Neural progenitor cell (in vitro differentiated cells): ENCODE data around the gene CDK17. TPM values are rescaled to one million over a fixed set of nuclear protein-coding genes. Genes with fewer than 3 reads are reported as not detected.

Experiments used
- DNase-seq: peaks from one replicate; pipeline ENCODE4 v3.0.0-alpha.2; 2016; ENCODE audit warnings: low spot score
- H2AFZ ChIP-seq: fragments of 200-600 bp; sonication (generic); replicated peaks from 2 replicates; pipeline ENCODE4 v1.6.1; 2016; ENCODE audit warnings: antibody characterized with exemption
- H3F3A ChIP-seq: fragments of 200-600 bp; sonication (generic); 2 replicates; pipeline ENCODE4 v1.6.1; 2016; ENCODE audit warnings: antibody characterized with exemption, low read depth
- H3K27ac ChIP-seq: fragments of 200-600 bp; sonication (generic); 2 replicates; pipeline ENCODE4 v1.5.1; 2016; ENCODE audit warnings: mild to moderate bottlenecking
- H3K27me3 ChIP-seq: fragments of 200-600 bp; sonication (generic); 2 replicates; pipeline ENCODE4 v1.6.1; 2016; ENCODE audit warnings: mild to moderate bottlenecking, moderate library complexity
- H3K36me3 ChIP-seq: fragments of 200-600 bp; sonication (generic); 2 replicates; pipeline ENCODE4 v1.5.1; 2016
- H3K4me1 ChIP-seq: fragments of 200-600 bp; sonication (generic); 2 replicates; pipeline ENCODE4 v1.6.1; 2016; ENCODE audit warnings: mixed run types
- H3K4me2 ChIP-seq: fragments of 200-600 bp; sonication (generic); 2 replicates; pipeline ENCODE4 v1.6.1; 2016
- H3K4me3 ChIP-seq: fragments of 200-600 bp; sonication (generic); 2 replicates; pipeline ENCODE4 v1.5.1; 2016
- H3K79me2 ChIP-seq: fragments of 200-600 bp; sonication (generic); 2 replicates; pipeline ENCODE4 v1.6.1; 2016; ENCODE audit warnings: low read depth
- H3K9ac ChIP-seq: fragments of 200-600 bp; sonication (generic); 2 replicates; pipeline ENCODE4 v1.6.1; 2016
- H3K9me3 ChIP-seq: fragments of 200-600 bp; sonication (generic); 2 replicates; pipeline ENCODE4 v1.5.1; 2016; ENCODE audit warnings: low read depth
- H4K20me1 ChIP-seq: fragments of 200-600 bp; sonication (generic); 2 replicates; pipeline ENCODE4 v1.6.1; 2016; ENCODE audit warnings: low read depth
- H3K27ac Mint-ChIP-seq: 3 replicates; pipeline ENCODE4 v1.8.0; 2021; ENCODE audit warnings: mixed read lengths
- H3K27me3 Mint-ChIP-seq: 2 replicates; pipeline ENCODE4 v1.8.0; 2022; ENCODE audit warnings: low read depth, mild to moderate bottlenecking, inconsistent platforms, moderate library complexity, mixed read lengths; ENCODE audit not compliant: insufficient read depth
- H3K36me3 Mint-ChIP-seq: 3 replicates; pipeline ENCODE4 v1.8.0; 2021; ENCODE audit warnings: mixed read lengths
- H3K4me1 Mint-ChIP-seq: 3 replicates; pipeline ENCODE4 v1.8.0; 2021; ENCODE audit warnings: mixed read lengths
- H3K4me3 Mint-ChIP-seq: 3 replicates; pipeline ENCODE4 v1.8.0; 2021; ENCODE audit warnings: mild to moderate bottlenecking, moderate library complexity, mixed read lengths
- H3K9me3 Mint-ChIP-seq: 3 replicates; pipeline ENCODE4 v1.8.0; 2020; ENCODE audit warnings: mixed read lengths
- CTCF ChIP-seq: fragments of 200-600 bp; sonication (generic); IDR thresholded peaks from 2 replicates; pipeline ENCODE4 v1.5.1; 2017; ENCODE audit warnings: antibody characterized with exemption, mild to moderate bottlenecking
- EZH2 ChIP-seq: fragments of 200-600 bp; sonication (generic); IDR thresholded peaks from 2 replicates; pipeline ENCODE4 v1.6.1; 2017; ENCODE audit warnings: antibody characterized with exemption, mild to moderate bottlenecking, moderate library complexity
- EZH2phosphoT487 ChIP-seq: fragments of 200-600 bp; sonication (generic); IDR thresholded peaks from 2 replicates; pipeline ENCODE4 v1.6.1; 2017; ENCODE audit warnings: antibody characterized with exemption
- total RNA-seq: library from RNA; depleted of rRNA; stranded (reverse); fragments of >200 nt; gene quantifications from 2 replicates; pipeline ENCODE4 v1.2.3, GENCODE V29; 2015; ENCODE audit warnings: low replicate concordance

Gene CDK17
- total RNA-seq, 1 donor from 2014 or later, result 61.2 TPM

GRCh38 chr12:96250119-96250685, 150.0 kb downstream of the CDK17 start:
- Histone ChIP-seq H3K79me2 (no peaks in the 10 kb centered on the region), H3F3A (no peaks in the 10 kb centered on the region), H3K36me3 (no peaks in the 10 kb centered on the region), H4K20me1 (no peaks in the 10 kb centered on the region), H3K9me3 (no peaks in the 10 kb centered on the region), H3K27ac (no peak overlapping the region), H3K4me2 (no peak overlapping the region), H3K9ac (no peak overlapping the region), H3K4me3 (no peak overlapping the region), H3K4me1 (peaks cover 6% of the 10 kb centered on the region), H2AFZ (no peak overlapping the region), H3K27me3 (no peaks in the 10 kb centered on the region)
- Mint-ChIP-seq H3K9me3 (no peaks in the 10 kb centered on the region), H3K36me3 (peaks cover 39% of the 10 kb centered on the region), H3K27me3 (peaks cover 2% of the 10 kb centered on the region), H3K4me3 (no peak overlapping the region), H3K4me1 (peaks cover 7% of the 10 kb centered on the region), H3K27ac (no peak overlapping the region)
- TF ChIP-seq CTCF (no peak), EZH2phosphoT487 (no peak), EZH2 (no peak)
- DNase-seq, result no peak

GRCh38 chr12:96249196-96250118, 150.8 kb downstream of the CDK17 start:
- H3K27me3 Mint-ChIP-seq, result peaks cover 2% of the 10 kb centered on the region
- Histone ChIP-seq H3K9ac (no peak overlapping the region), H4K20me1 (no peaks in the 10 kb centered on the region)

GRCh38 chr12:96248136-96248931, 151.9 kb downstream of the CDK17 start:
- no peak overlapping the region for H3K4me2 ChIP-seq
- TF ChIP-seq CTCF (no peak), EZH2phosphoT487 (no peak)
- H3K27me3 ChIP-seq, result no peaks in the 10 kb centered on the region
- H3K36me3 Mint-ChIP-seq, result peaks cover 33% of the 10 kb centered on the region
- H3K4me3 Mint-ChIP-seq, result no peak overlapping the region
- H3K9me3 ChIP-seq, result no peaks in the 10 kb centered on the region
- peaks cover 2% of the 10 kb centered on the region for H3K27me3 Mint-ChIP-seq
- H3K4me3 ChIP-seq, result no peak overlapping the region
- no peaks in the 10 kb centered on the region for H4K20me1 ChIP-seq
- no peak overlapping the region for H3K27ac ChIP-seq
- H3K9me3 Mint-ChIP-seq, result no peaks in the 10 kb centered on the region
- H3K36me3 ChIP-seq, result no peaks in the 10 kb centered on the region
- H3K79me2 ChIP-seq, result no peaks in the 10 kb centered on the region
- no peak overlapping the region for H3K9ac ChIP-seq
- H3F3A ChIP-seq, result no peaks in the 10 kb centered on the region
- no peak overlapping the region for H3K27ac Mint-ChIP-seq
- no peak for DNase-seq
- H3K4me1 Mint-ChIP-seq, result peaks cover 2% of the 10 kb centered on the region
- peaks cover 6% of the 10 kb centered on the region for H3K4me1 ChIP-seq
- no peak overlapping the region for H2AFZ ChIP-seq

More at GRCh38 chr12:96249196-96250118, 150.8 kb downstream of the CDK17 start:
- no peak overlapping the region for H3K27ac ChIP-seq
- DNase-seq, result peak; percentile 31
- H3K9me3 ChIP-seq, result no peaks in the 10 kb centered on the region
- TF ChIP-seq EZH2 (no peak), EZH2phosphoT487 (no peak), CTCF (no peak)
- no peak overlapping the region for H3K4me2 ChIP-seq
- Mint-ChIP-seq H3K4me3 (no peak overlapping the region), H3K4me1 (peaks cover 2% of the 10 kb centered on the region), H3K27ac (no peak overlapping the region), H3K36me3 (peaks cover 36% of the 10 kb centered on the region), H3K9me3 (no peaks in the 10 kb centered on the region)
- no peak overlapping the region for H2AFZ ChIP-seq
- no peak overlapping the region for H3K4me3 ChIP-seq
- no peaks in the 10 kb centered on the region for H3K79me2 ChIP-seq
- H3K36me3 ChIP-seq, result no peaks in the 10 kb centered on the region
- H3K27me3 ChIP-seq, result no peaks in the 10 kb centered on the region
- peaks cover 6% of the 10 kb centered on the region for H3K4me1 ChIP-seq
- no peaks in the 10 kb centered on the region for H3F3A ChIP-seq
